DOHH2 (cell line): ENCODE data around the gene SDCBP2.

Experiments used
- CTCF ChIP-seq: fragments of 200-600 bp; sonication (generic); IDR thresholded peaks from one replicate; pipeline ENCODE4 v1.5.1; 2014; ENCODE audit warnings: antibody characterized with exemption, mild to moderate bottlenecking, low read depth, low read length; ENCODE audit not compliant: poor library complexity, severe bottlenecking
- EZH2phosphoT487 ChIP-seq: fragments of 200-600 bp; sonication (generic); IDR thresholded peaks from 2 replicates; pipeline ENCODE4 v1.6.1; 2017; ENCODE audit warnings: borderline replicate concordance, mild to moderate bottlenecking, antibody characterized with exemption, low read length, moderate library complexity, mixed read lengths

GRCh38 chr20:1305712-1306111, 23.2 kb downstream of the SDCBP2 start:
- TF ChIP-seq CTCF (no peak), EZH2phosphoT487 (no peak)
